ENCODE measurements around the gene METTL21C.

Gene METTL21C

GRCh38 chr13:102667023-102667422 is 27.8 kb downstream of the METTL21C start:
- DNase-seq (ENCODE audit: low spot score) = no peak

DNA sequence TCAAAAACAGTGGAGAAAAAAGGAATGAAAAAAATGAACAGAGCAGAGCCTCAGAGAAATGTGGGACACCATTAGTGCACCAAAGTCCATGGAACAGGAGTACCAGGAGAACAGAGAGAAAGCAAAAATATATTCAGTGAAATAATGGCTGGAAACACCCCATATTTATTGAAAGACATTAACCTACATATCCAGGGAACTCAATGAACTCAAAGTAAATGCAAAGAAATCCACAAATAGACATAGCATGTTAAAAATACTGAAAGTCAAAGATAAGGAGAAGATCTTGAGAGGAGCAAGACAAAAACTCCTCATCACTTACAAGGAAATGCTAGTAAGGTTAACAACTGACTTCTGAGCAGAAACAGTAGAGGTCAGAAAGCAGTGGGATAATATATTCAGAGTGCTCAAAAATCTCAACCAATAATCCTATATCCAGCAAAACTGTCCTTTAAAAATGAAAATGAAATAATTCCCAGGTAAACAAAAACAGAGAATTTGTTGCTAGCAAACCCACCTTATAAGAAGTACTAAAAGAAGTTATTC is 35.6 kb downstream of the METTL21C start:
- no peak for DNase-seq (ENCODE audit: low spot score)

GRCh38 chr13:102658660-102659059 is 36.2 kb downstream of the METTL21C start:
- no peak for DNase-seq (ENCODE audit: low spot score)

DNA sequence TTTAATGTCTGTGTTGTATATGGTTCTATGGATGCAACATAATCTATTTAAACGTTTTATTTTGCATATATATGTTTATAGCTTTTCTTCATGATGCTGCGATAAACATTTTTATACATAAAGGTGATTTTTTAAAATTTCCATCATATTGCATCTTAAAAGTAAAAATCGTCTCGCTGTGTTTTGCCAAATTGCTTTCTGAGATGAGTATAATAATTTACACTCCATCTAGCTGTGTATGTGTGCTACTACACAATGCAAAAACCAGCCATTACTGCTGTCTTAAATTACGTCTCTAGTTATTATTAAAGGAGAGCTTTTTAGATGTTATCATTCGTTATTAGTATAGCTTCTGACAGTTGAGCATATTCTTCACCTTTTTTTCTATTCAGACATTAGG is 37.2 kb downstream of the METTL21C start:
- DNase-seq (ENCODE audit: low spot score) = no peak

- DNase-seq (ENCODE audit: low spot score) = no peak
These were observed 40.1 kb downstream of the METTL21C start for GRCh38 chr13:102654756-102655155.

DNA sequence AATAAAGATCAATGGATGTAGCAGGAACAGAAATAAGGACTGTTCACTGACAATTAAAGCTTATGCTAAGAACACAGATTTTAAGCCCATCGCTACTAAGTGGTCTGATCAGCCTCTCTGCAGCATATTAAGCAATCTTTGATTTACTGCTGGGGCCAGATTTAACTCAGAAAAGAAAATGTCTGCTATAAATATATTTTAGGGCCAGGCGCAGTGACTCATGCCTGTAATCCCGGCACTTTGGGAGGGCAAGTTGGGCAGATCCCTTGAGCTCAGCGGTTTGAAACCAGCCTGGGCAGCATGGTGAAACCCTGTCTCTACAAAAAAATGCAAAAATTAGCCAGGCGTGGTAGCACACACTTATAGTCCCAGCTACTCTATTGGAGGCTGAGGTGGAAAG is 43.0 kb downstream of the METTL21C start:
- no peak for DNase-seq (ENCODE audit: low spot score)

GRCh38 chr13:102651392-102651791 is 43.5 kb downstream of the METTL21C start:
- DNase-seq (ENCODE audit: low spot score) = no peak

DNA sequence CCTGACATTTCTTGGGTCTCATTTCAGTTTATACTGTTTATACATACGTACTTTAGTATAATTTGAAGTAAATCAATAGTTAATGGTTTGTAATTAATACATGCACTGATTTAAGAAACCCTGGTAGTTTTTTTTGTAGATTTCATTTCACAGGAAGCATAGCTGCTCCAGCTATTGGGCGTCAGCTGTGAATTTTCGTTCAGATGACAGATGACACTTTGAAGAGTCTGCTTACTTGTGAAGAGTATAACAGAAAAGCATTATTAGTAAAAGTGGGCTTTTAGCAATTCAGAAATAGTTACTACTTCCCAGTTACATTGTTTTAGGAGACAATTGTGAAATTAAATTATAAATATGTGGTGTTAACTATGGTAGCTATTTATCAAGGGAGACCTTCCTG is 44.4 kb downstream of the METTL21C start:
- DNase-seq (ENCODE audit: low spot score) = no peak

DNA sequence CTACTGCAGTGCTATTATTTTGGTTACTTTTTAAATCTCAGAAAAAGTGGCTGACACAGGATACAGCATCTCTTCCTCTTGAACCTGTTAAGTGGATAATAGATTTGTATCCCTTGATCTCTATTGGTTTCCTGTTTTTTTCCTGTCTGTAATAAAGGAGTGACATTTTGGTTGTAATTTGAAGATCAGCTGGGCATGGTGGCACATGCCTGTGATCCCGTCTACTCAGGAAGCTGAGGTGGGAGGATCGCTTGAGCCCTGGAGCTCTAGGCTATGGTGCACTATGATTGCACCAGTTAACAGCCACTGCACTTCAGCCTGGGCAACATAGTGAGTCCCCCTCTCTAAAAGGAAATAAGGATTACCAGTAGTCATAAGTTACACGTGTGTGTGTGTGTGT is 46.8 kb downstream of the METTL21C start:
- DNase-seq (ENCODE audit: low spot score) = no peak

DNA sequence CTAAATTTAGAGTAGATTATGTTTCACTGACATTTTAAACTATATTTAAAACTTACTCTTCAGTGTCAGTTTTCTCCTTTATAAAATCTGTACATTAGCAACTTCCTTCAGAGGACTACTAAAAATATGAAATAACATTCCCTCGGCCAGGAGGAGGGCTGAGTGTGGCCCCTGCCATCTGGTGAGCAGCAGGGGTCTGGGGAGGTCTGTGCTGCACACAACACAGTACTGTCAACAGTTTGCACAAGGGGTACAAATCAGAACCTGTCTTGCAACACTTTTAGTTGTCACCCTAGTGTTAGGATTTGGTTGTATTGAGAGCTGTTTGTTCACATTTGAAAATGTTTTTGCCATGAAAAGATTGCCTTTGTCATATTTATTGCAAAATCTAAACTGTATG is 49.1 kb downstream of the METTL21C start:
- no peak for DNase-seq (ENCODE audit: low spot score)

GRCh38 chr13:102643656-102644055 is 51.2 kb downstream of the METTL21C start:
- DNase-seq (ENCODE audit: low spot score) = no peak

- DNase-seq (ENCODE audit: low spot score) = no peak
These were observed 52.4 kb downstream of the METTL21C start for GRCh38 chr13:102642475-102642874.

DNA sequence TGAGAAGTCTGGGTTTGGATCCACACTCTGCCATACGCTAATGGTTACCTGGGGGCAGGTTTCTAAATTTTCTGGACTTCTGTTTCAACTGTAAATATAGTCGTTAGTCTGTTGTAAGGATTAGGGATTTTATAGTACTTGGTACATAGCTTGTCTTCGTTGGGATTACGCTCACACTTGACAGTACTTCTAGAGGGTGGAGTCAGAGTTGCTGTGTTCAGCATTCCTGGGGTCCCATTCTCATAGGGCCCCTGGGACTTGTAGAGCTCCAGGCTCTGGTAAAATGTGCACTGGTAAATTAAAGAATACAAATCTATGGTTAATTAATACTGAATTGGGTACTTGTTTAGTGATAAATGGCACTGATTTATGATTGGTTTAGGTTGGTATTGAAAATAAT is 52.8 kb downstream of the METTL21C start:
- no peak for DNase-seq (ENCODE audit: low spot score)

- DNase-seq (ENCODE audit: low spot score) = no peak
These were observed 56.1 kb downstream of the METTL21C start for GRCh38 chr13:102638741-102639140.

Data from left forelimb (tissue), 1 donor.